K562 (cell line): Measurements from ENCODE around the gene KIFC3. TPM values are rescaled to one million over a fixed set of nuclear protein-coding genes. Genes with fewer than 3 reads are reported as not detected.

Experiments
- ATAC-seq: fragments of 200-7000 bp; cut with Tn5 transposase; 3 replicates; pipeline ENCODE4 v1.9.1; 2020; ENCODE audit warnings: moderate library complexity
- BruUV-seq: library from RNA; stranded (reverse); fragments of 400-500 nt; replicated peaks from 2 replicates; lab custom pipeline; 2021; lab: Mats Ljungman, UMichigan
- CTCF ChIA-PET: fragments of 300-600 bp; formaldehyde crosslinking; extraction: SDS; loops from one replicate; lab custom pipeline; 2021; ENCODE audit warnings: low intra/inter-chr PET ratio; lab: Yijun Ruan, JAX
- POLR2A ChIA-PET: fragments of 300-600, 350-650 bp; sonication (Branson Sonifier 250); formaldehyde crosslinking; extraction: SDS; loops from one replicate; lab custom pipeline; 2021; ENCODE audit warnings: antibody characterized with exemption, inconsistent platforms; lab: Yijun Ruan, JAX
- DNase-seq, 4 experiments: peaks; one replicate each; pipeline versions ENCODE4 v3.0.0 to v3.0.0-alpha.2; 2011 to 2018; ENCODE audit warnings: low spot score in 3 of 4, mixed read lengths in 3 of 4; ENCODE audit errors: extremely low read depth in 1 of 4
- FAIRE-seq: peaks from 2 replicates; lab custom pipeline; 2011; peaks lifted over from hg19 to GRCh38; lab: Jason Lieb, UNC
- H2AFZ ChIP-seq: 2 replicates; pipeline ENCODE4 v1.6.0; 2011; ENCODE audit warnings: low read depth, low read length, control low read depth, inconsistent platforms
- H3K27ac ChIP-seq: fragments of 200-600 bp; 3 replicates; pipeline ENCODE4 v1.8.0; 2011; ENCODE audit warnings: low read depth, mild to moderate bottlenecking, control low read depth, inconsistent platforms, low read length, moderate library complexity, mixed read lengths; ENCODE audit errors: extremely low read depth
- H3K27me3 ChIP-seq, 2 experiments: fragments of 300-600 bp in 1 of 2; 2 replicates in 1 of 2; 3 replicates in 1 of 2; pipeline versions ENCODE4 v1.6.0 to v1.8.0; 2011; ENCODE audit warnings: inconsistent platforms in 2 of 2, low read length in 2 of 2, mild to moderate bottlenecking in 1 of 2, mixed read lengths in 1 of 2, moderate library complexity in 1 of 2; ENCODE audit not compliant: control insufficient read depth in 2 of 2, insufficient read depth in 2 of 2
- H3K36me3 ChIP-seq: fragments of 300-600 bp; 3 replicates; pipeline ENCODE4 v1.8.0; 2011; ENCODE audit warnings: mild to moderate bottlenecking, low read length, inconsistent platforms; ENCODE audit not compliant: control insufficient read depth, insufficient read depth
- H3K4me1 ChIP-seq, 2 experiments: fragments of 200-600 bp in 1 of 2; replicated peaks in 1 of 2; 2 replicates in 1 of 2; 3 replicates in 1 of 2; pipeline versions ENCODE4 v1.5.1 to v1.8.0; 2011; ENCODE audit warnings: inconsistent platforms in 2 of 2, low read length in 2 of 2, mild to moderate bottlenecking in 1 of 2, mixed read lengths in 1 of 2, moderate library complexity in 1 of 2; ENCODE audit not compliant: control insufficient read depth in 2 of 2, insufficient read depth in 2 of 2
- H3K4me2 ChIP-seq: 2 replicates; pipeline ENCODE4 v1.6.1; 2011; ENCODE audit warnings: low read length, control low read depth, inconsistent platforms, mixed read lengths; ENCODE audit not compliant: insufficient read depth
- H3K4me3 ChIP-seq: fragments of 200-600 bp; sonication (generic), shearing (Covaris generic); 2 replicates; pipeline ENCODE4 v1.5.1; 2016; ENCODE audit warnings: control low read depth, inconsistent platforms
- H3K79me2 ChIP-seq: fragments of 200-600 bp; 3 replicates; pipeline ENCODE4 v1.8.0; 2011; ENCODE audit warnings: low read length, inconsistent platforms; ENCODE audit not compliant: control insufficient read depth, insufficient read depth
- H3K9ac ChIP-seq, 2 experiments: 2 replicates each; pipeline versions ENCODE4 v1.6.0 to v1.6.1; 2011; ENCODE audit warnings: low read depth in 2 of 2, low read length in 2 of 2, control low read depth in 1 of 2, inconsistent platforms in 1 of 2, mild to moderate bottlenecking in 1 of 2, mixed read lengths in 1 of 2; ENCODE audit not compliant: insufficient read depth in 1 of 2
- H3K9me1 ChIP-seq: one replicate; pipeline ENCODE4 v1.6.0; 2011; ENCODE audit warnings: inconsistent platforms, mild to moderate bottlenecking, low read length, moderate library complexity; ENCODE audit not compliant: control insufficient read depth, insufficient read depth
- H3K9me3 ChIP-seq: replicated peaks from 2 replicates; pipeline ENCODE4 v1.5.1; 2011; ENCODE audit warnings: low read depth, low read length, inconsistent platforms; ENCODE audit not compliant: control insufficient read depth, insufficient read depth
- H4K20me1 ChIP-seq: replicated peaks from 2 replicates; pipeline ENCODE4 v1.6.1; 2011; ENCODE audit warnings: low read length, inconsistent platforms, mixed read lengths; ENCODE audit not compliant: control insufficient read depth, insufficient read depth
- ARID3B ChIP-seq: fragments of 250-450 bp; sonication (Bioruptor Pico); IDR thresholded peaks from 2 replicates; pipeline ENCODE4 v1.4.0; 2020; ENCODE audit warnings: borderline replicate concordance
- CXXC5 ChIP-seq: fragments of 250-450 bp; sonication (Bioruptor Pico); IDR thresholded peaks from 2 replicates; pipeline ENCODE4 v1.8.0; 2022; ENCODE audit warnings: inconsistent platforms, mild to moderate bottlenecking, moderate library complexity
- EHMT2 ChIP-seq: fragments of 450-650 bp; IDR thresholded peaks from 2 replicates; pipeline ENCODE4 v1.6.1; 2018; ENCODE audit warnings: antibody characterized with exemption
- HMBOX1 ChIP-seq: sonication (generic); IDR thresholded peaks from 2 replicates; pipeline ENCODE4 v1.6.1; 2016
- MAFG ChIP-seq: fragments of 450-650 bp; conservative IDR thresholded peaks from 2 replicates; pipeline ENCODE4 v1.6.1; 2016; ENCODE audit warnings: missing genetic modification characterization, missing compliant biosample characterization
- MXD1 ChIP-seq: fragments of 250-450 bp; sonication (Bioruptor Pico); IDR thresholded peaks from 2 replicates; pipeline ENCODE4 v1.8.0; 2021; ENCODE audit warnings: borderline replicate concordance, mild to moderate bottlenecking, moderate library complexity; ENCODE audit not compliant: poor library complexity, severe bottlenecking
- MYC ChIP-seq, 2 experiments: fragments of 250-450 bp in 1 of 2; sonication (Bioruptor Pico) in 1 of 2; IDR thresholded peaks; 2 replicates each; pipeline versions ENCODE4 v1.5.1 to v1.6.1; 2012 to 2021; ENCODE audit warnings: low read depth in 2 of 2, borderline replicate concordance in 1 of 2, improper control_type of control experiment in 1 of 2, low read length in 1 of 2, mild to moderate bottlenecking in 1 of 2, moderate library complexity in 1 of 2
- NELFE ChIP-seq: IDR thresholded peaks from 2 replicates; pipeline ENCODE4 v1.6.1; 2011; ENCODE audit warnings: mild to moderate bottlenecking; ENCODE audit not compliant: insufficient read depth, insufficient read length
- NFIC ChIP-seq: fragments of 450-650 bp; IDR thresholded peaks from 2 replicates; pipeline ENCODE4 v1.6.1; 2017; ENCODE audit warnings: mild to moderate bottlenecking, inconsistent platforms
- RBM25 ChIP-seq: fragments of 200-400 bp; formaldehyde crosslinking; IDR thresholded peaks from 2 replicates; pipeline ENCODE4 v1.6.1; 2018; ENCODE audit warnings: low read length, low read depth, moderate library complexity; ENCODE audit not compliant: severe bottlenecking
- YBX1 ChIP-seq: fragments of 450-650 bp; IDR thresholded peaks from 2 replicates; pipeline ENCODE4 v1.7.1; 2016; ENCODE audit warnings: mild to moderate bottlenecking
- ZNF134 ChIP-seq: fragments of 250-450 bp; sonication (Bioruptor Pico); conservative IDR thresholded peaks from 2 replicates; pipeline ENCODE4 v1.4.0; 2020
- ZNF239 ChIP-seq: fragments of 250-450 bp; sonication (Bioruptor Pico); IDR thresholded peaks from 2 replicates; pipeline ENCODE4 v1.4.0; 2020; ENCODE audit warnings: mild to moderate bottlenecking
- ZNF707 ChIP-seq: fragments of 250-450 bp; sonication (Bioruptor Pico); conservative IDR thresholded peaks from 2 replicates; pipeline ENCODE4 v1.8.0; 2022; ENCODE audit warnings: inconsistent platforms, mild to moderate bottlenecking, moderate library complexity
- WGBS: fragments of 100-300 bp; shearing (Covaris generic); methylation state at CpG from one replicate; pipeline ENCODE4 v1.1.6; 2016; ENCODE audit warnings: low coverage, mixed read lengths; ENCODE audit not compliant: insufficient coverage; ENCODE audit errors: missing lambda C conversion rate; 5-methylcytosine and 5-hydroxymethylcytosine counted together
- in situ Hi-C: fragments of 300-500 bp; cut with MboI; formaldehyde crosslinking; loops from 4 replicates; pipeline ENCODE4 v1.15.0; 2018; ENCODE audit warnings: inconsistent platforms, mixed read lengths
- intact Hi-C: fragments of 100-400 bp; cut with micrococcal nuclease; formaldehyde crosslinking; loops from 2 replicates; pipeline ENCODE4 v1.14.2; 2022
- polyA plus RNA-seq, 8 experiments: library from polyadenylated mRNA; depleted of rRNA in 4 of 8; stranded (reverse) in 5 of 8; unstranded in 3 of 8; fragments of >200 nt; fragmentation: Nextera tagmentation in 2 of 8; fragmentation: Illumina TruSeq in 1 of 8; extraction: Ambion mirVana in 2 of 8; extraction: Trizol in 1 of 8; gene quantifications; 2 replicates each; pipeline versions ENCODE4 v1.2.1 to v1.2.3, GENCODE V29; 2011 to 2014; ENCODE audit warnings: inconsistent platforms in 1 of 8, missing spikeins in 1 of 8
- total RNA-seq, 7 experiments: library from RNA; depleted of rRNA in 6 of 7; stranded (reverse); fragments of >200 nt in 6 of 7; fragmentation: Illumina TruSeq in 2 of 7; extraction: Trizol in 2 of 7; gene quantifications; 2 replicates each; pipeline versions ENCODE4 v1.2.1 to v1.2.3, GENCODE V29; 2011 to 2021; ENCODE audit warnings: low replicate concordance in 1 of 7

KIFC3 gene
- total and polyA plus RNA-seq, 9 of the 15 experiments (the other 6 are each of a cell fraction or from before 2014, with no cell fraction given) = 0.23 to 105 (median 26.2) TPM

- Histone ChIP-seq H3K36me3 (no peaks in the 10 kb centered on the region), H3K4me2 (no peak overlapping the region), H3K79me2 (no peaks in the 10 kb centered on the region), H2AFZ (no peak overlapping the region), H3K9me3 (no peaks in the 10 kb centered on the region), H3K9me1 (no peaks in the 10 kb centered on the region), H3K4me1 (peaks cover 12 to 16% of the 10 kb centered on the region in 2 experiments), H3K27ac (no peak overlapping the region), H4K20me1 (no peaks in the 10 kb centered on the region), H3K4me3 (no peak overlapping the region), H3K27me3 (0 out of 5 replicates have a peak, but pooled peaks cover 0 to 5% of the 10 kb centered on the region in 2 experiments), H3K9ac (no peak overlapping the region)
- 20% methylated on average over 5 of the region's 5 CpGs for WGBS
- no TSS peak for BruUV-seq
- POLR2A ChIA-PET = interaction anchor here (1.2 to 2.5 kb wide), 2 partner anchors 10 kb away, joined by 5 to 12 read pairs; partner anchors contain the start of gene KATNB1
- intact Hi-C loops (no loop called here), in situ Hi-C loops (no loop called here)
- no peak for DNase-seq
- FAIRE-seq = no peak
- ATAC-seq = no peak
- TF ChIP-seq RBM25 (peak; percentile 54), HMBOX1 (no peak), NFIC (peak; percentile 81)
- CTCF ChIA-PET = no interaction called here
Measured at GRCh38 chr16:57725554-57725953, 76.7 kb downstream of the KIFC3 start.

DNA sequence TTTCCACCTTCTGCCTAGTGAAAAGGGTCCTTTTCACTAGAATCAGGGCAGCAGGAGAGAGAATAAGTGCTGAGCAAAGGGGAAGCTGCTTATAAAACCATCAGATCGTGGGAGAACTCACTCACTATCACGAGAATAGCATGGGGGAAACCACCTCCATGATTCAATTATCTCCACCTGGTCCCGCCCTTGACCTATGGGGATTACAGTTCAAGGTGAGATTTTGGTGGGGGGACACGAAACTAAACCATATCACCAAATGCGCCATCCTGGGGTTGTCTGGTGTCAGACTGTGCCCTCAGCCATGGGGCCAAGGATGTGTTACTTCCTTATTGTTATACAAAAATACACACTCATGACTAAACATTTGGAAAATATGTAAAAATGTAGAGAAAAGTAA is 77.1 kb downstream of the KIFC3 start:
- ATAC-seq (no peak), FAIRE-seq (peak; percentile 19), DNase-seq (no peak)
- Histone ChIP-seq H3K27me3 (0 out of 5 replicates have a peak, but pooled peaks cover 0 to 5% of the 10 kb centered on the region in 2 experiments), H3K9me3 (no peaks in the 10 kb centered on the region), H3K4me2 (no peak overlapping the region), H3K36me3 (no peaks in the 10 kb centered on the region), H3K9me1 (no peaks in the 10 kb centered on the region), H2AFZ (no peak overlapping the region), H3K9ac (no peak overlapping the region), H4K20me1 (no peaks in the 10 kb centered on the region), H3K27ac (no peak overlapping the region), H3K79me2 (no peaks in the 10 kb centered on the region), H3K4me1 (peaks cover 12 to 16% of the 10 kb centered on the region in 2 experiments), H3K4me3 (no peak overlapping the region)
- POLR2A ChIA-PET = interaction anchor here (0.6 to 1.2 kb wide), 2 partner anchors 10 to 31 kb away, joined by 3 to 5 read pairs; partner anchors contain the start of gene KATNB1
- CTCF ChIA-PET = no interaction called here
- in situ Hi-C loops = no loop called here
- intact Hi-C loops = no loop called here
- BruUV-seq = no TSS peak
- 15% methylated on average over 5 of the region's 5 CpGs for WGBS
- TF ChIP-seq ZNF134 (CRISPR knock-in tag) (no peak), NELFE (no peak), ARID3B (CRISPR knock-in tag) (no peak), ZNF707 (CRISPR knock-in tag) (no peak), YBX1 (no peak), MAFG (tag) (no peak), CXXC5 (CRISPR knock-in tag) (no peak), MYC (IDR thresholded peaks at IDR 0.05; ENCODE audit: low read depth, low read length) (no peak), MYC (CRISPR knock-in tag; IDR thresholded peaks at IDR 0.05; ENCODE audit: borderline replicate concordance, low read depth) (no peak), MXD1 (CRISPR knock-in tag) (no peak), ZNF239 (CRISPR knock-in tag) (no peak), EHMT2 (no peak)
